HCT116 (cell line): ENCODE measurements around the gene PPP1R2C. TPM values are rescaled to one million over a fixed set of nuclear protein-coding genes. Genes with fewer than 3 reads are reported as not detected.

Experiments used
- ATAC-seq: fragments of 200-7000 bp; cut with Tn5 transposase; 2 replicates; pipeline ENCODE4 v1.9.1; 2020; ENCODE audit warnings: mild to moderate bottlenecking, moderate library complexity
- BruUV-seq: library from RNA; stranded (reverse); fragments of 400-500 nt; replicated peaks from 2 replicates; lab custom pipeline; 2021; lab: Mats Ljungman, UMichigan
- CTCF ChIA-PET: fragments of 300-600 bp; sonication (Branson Sonifier 250); formaldehyde crosslinking; loops from one replicate; lab custom pipeline; 2021; ENCODE audit warnings: antibody characterized with exemption; lab: Charles Lee
- POLR2A ChIA-PET: fragments of 300-600, 350-600 bp; sonication (Branson Sonifier 250); formaldehyde crosslinking; loops from one replicate; lab custom pipeline; 2021; ENCODE audit warnings: antibody characterized with exemption; lab: Charles Lee
- RAD21 ChIA-PET, 2 experiments: fragments of 300-600 bp; sonication (Branson Sonifier 250); formaldehyde crosslinking; loops; one replicate each; lab custom pipeline; 2023; ENCODE audit warnings: low total read pairs in 2 of 2; ENCODE audit not compliant: uncharacterized antibody in 2 of 2, unreplicated experiment in 2 of 2, low non-redundant PET in 1 of 2; lab: Charles Lee
- DNase-seq: peaks from one replicate; pipeline ENCODE4 v3.0.0-alpha.2; 2010; ENCODE audit warnings: low read depth, low spot score
- H2AFZ ChIP-seq: fragments of 200-600 bp; shearing (Covaris generic), sonication (generic); 2 replicates; pipeline ENCODE4 v1.6.1; 2017; ENCODE audit warnings: low read depth, mixed run types, mixed read lengths, antibody characterized with exemption, low read length; ENCODE audit not compliant: poor library complexity, severe bottlenecking
- H3K27ac ChIP-seq: 2 replicates; pipeline ENCODE4 v1.5.1; 2012; ENCODE audit warnings: low read depth, low read length
- H3K27me3 ChIP-seq: fragments of 200-600 bp; sonication (generic); 2 replicates; pipeline ENCODE4 v1.6.1; 2016; ENCODE audit warnings: mixed run types, low read length, mixed read lengths; ENCODE audit not compliant: insufficient read depth
- H3K36me3 ChIP-seq, 2 experiments: fragments of 200-500 bp in 1 of 2; fragments of 200-600 bp in 1 of 2; sonication (Bioruptor generic) in 1 of 2; sonication (generic) in 1 of 2; 2 replicates each; pipeline versions ENCODE4 v1.5.1 to v1.6.1; 2014 to 2016; ENCODE audit warnings: low read length in 2 of 2, inconsistent platforms in 1 of 2, mixed read lengths in 1 of 2, mixed run types in 1 of 2; ENCODE audit not compliant: insufficient read depth in 2 of 2, control insufficient read depth in 1 of 2
- H3K4me1 ChIP-seq, 2 experiments: fragments of 200-600 bp in 1 of 2; sonication (generic) in 1 of 2; 2 replicates each; pipeline versions ENCODE4 v1.5.1 to v1.6.1; 2012 to 2017; ENCODE audit warnings: low read length in 2 of 2, inconsistent platforms in 1 of 2, mild to moderate bottlenecking in 1 of 2, mixed read lengths in 1 of 2, mixed run types in 1 of 2, moderate library complexity in 1 of 2; ENCODE audit not compliant: insufficient read depth in 2 of 2, control insufficient read depth in 1 of 2
- H3K4me2 ChIP-seq: fragments of 200-600 bp; sonication (generic); 2 replicates; pipeline ENCODE4 v1.6.1; 2017; ENCODE audit warnings: mixed run types, low read length, mixed read lengths
- H3K4me3 ChIP-seq, 2 experiments: fragments of 200-600 bp in 1 of 2; sonication (generic) in 1 of 2; replicated peaks in 1 of 2; 2 replicates each; pipeline ENCODE4 v1.5.1; 2011 to 2016; ENCODE audit warnings: low read length in 2 of 2, control low read depth in 1 of 2, low read depth in 1 of 2, mild to moderate bottlenecking in 1 of 2, mixed read lengths in 1 of 2, mixed run types in 1 of 2
- H3K79me2 ChIP-seq: fragments of 200-600 bp; sonication (generic); 2 replicates; pipeline ENCODE4 v1.6.1; 2017; ENCODE audit warnings: mild to moderate bottlenecking, mixed run types, low read length, moderate library complexity, mixed read lengths; ENCODE audit not compliant: insufficient read depth
- H3K9ac ChIP-seq: fragments of 200-600 bp; sonication (generic); 2 replicates; pipeline ENCODE4 v1.6.1; 2016; ENCODE audit warnings: low read length, mixed read lengths
- H3K9me2 ChIP-seq: fragments of 200-600 bp; sonication (generic), shearing (Covaris generic); 2 replicates; pipeline ENCODE4 v1.6.1; 2017; ENCODE audit warnings: mixed run types, mild to moderate bottlenecking, moderate library complexity; ENCODE audit not compliant: insufficient read depth
- H3K9me3 ChIP-seq, 2 experiments: fragments of 200-500 bp in 1 of 2; fragments of 200-600 bp in 1 of 2; sonication (Bioruptor generic) in 1 of 2; sonication (generic) in 1 of 2; 2 replicates each; pipeline ENCODE4 v1.6.1; 2014 to 2017; ENCODE audit warnings: low read length in 2 of 2, mixed read lengths in 2 of 2, inconsistent platforms in 1 of 2, low read depth in 1 of 2, mild to moderate bottlenecking in 1 of 2, mixed run types in 1 of 2, moderate library complexity in 1 of 2; ENCODE audit not compliant: control insufficient read depth in 1 of 2, insufficient read depth in 1 of 2
- H4K20me1 ChIP-seq: fragments of 200-600 bp; sonication (generic), shearing (Covaris generic); 2 replicates; pipeline ENCODE4 v1.6.1; 2017; ENCODE audit warnings: mixed run types, mild to moderate bottlenecking, moderate library complexity; ENCODE audit not compliant: insufficient read depth
- CBX3 ChIP-seq: IDR thresholded peaks from 2 replicates; pipeline ENCODE4 v1.6.1; 2012; ENCODE audit warnings: low read depth
- EGR1 ChIP-seq: IDR thresholded peaks from 2 replicates; pipeline ENCODE4 v1.6.1; 2012; ENCODE audit warnings: low read depth
- ELF1 ChIP-seq: IDR thresholded peaks from 2 replicates; pipeline ENCODE4 v1.6.1; 2012; ENCODE audit warnings: low read depth, borderline replicate concordance
- EZH2phosphoT487 ChIP-seq: fragments of 200-600 bp; IDR thresholded peaks from 2 replicates; pipeline ENCODE4 v1.6.1; 2018; ENCODE audit warnings: antibody characterized with exemption, borderline replicate concordance
- FOSL1 ChIP-seq: IDR thresholded peaks from 2 replicates; pipeline ENCODE4 v1.6.1; 2012; ENCODE audit warnings: low read depth
- JUND ChIP-seq: IDR thresholded peaks from 2 replicates; pipeline ENCODE4 v1.6.1; 2012
- MAX ChIP-seq: IDR thresholded peaks from 2 replicates; pipeline ENCODE4 v1.6.1; 2012
- POLR2A ChIP-seq: IDR thresholded peaks from 2 replicates; pipeline ENCODE4 v1.7.0; 2011; ENCODE audit warnings: borderline replicate concordance; ENCODE audit not compliant: insufficient read depth, insufficient read length; ENCODE audit errors: extremely low read depth
- POLR2AphosphoS5 ChIP-seq: IDR thresholded peaks from 2 replicates; pipeline ENCODE4 v1.6.1; 2011; ENCODE audit warnings: mild to moderate bottlenecking, low read depth, low read length, moderate library complexity
- RAD21 ChIP-seq: IDR thresholded peaks from 2 replicates; pipeline ENCODE4 v1.6.1; 2012; ENCODE audit warnings: low read depth, mild to moderate bottlenecking
- REST ChIP-seq: IDR thresholded peaks from 2 replicates; pipeline ENCODE4 v1.6.1; 2012; ENCODE audit warnings: low read depth
- SIN3A ChIP-seq: IDR thresholded peaks from 2 replicates; pipeline ENCODE4 v1.6.1; 2012; ENCODE audit warnings: low read depth
- SRF ChIP-seq: IDR thresholded peaks from 2 replicates; pipeline ENCODE4 v1.6.1; 2012; ENCODE audit warnings: low read depth
- TCF7L2 ChIP-seq: IDR thresholded peaks from 2 replicates; pipeline ENCODE4 v1.7.0; 2011; ENCODE audit warnings: borderline replicate concordance, inconsistent platforms; ENCODE audit not compliant: insufficient read depth, insufficient read length; ENCODE audit errors: extremely low read depth
- YY1 ChIP-seq: IDR thresholded peaks from 2 replicates; pipeline ENCODE4 v1.6.1; 2011; ENCODE audit warnings: low read length, low read depth, moderate library complexity, mild to moderate bottlenecking; ENCODE audit not compliant: insufficient replicate concordance; ENCODE audit errors: extremely low read depth
- ZFX ChIP-seq: fragments of 450-650 bp; IDR thresholded peaks from 2 replicates; pipeline ENCODE4 v1.6.1; 2017
- ZNF274 ChIP-seq: fragments of 200-500 bp; sonication (Bioruptor generic); IDR thresholded peaks from 2 replicates; pipeline ENCODE4 v1.6.1; 2014; ENCODE audit warnings: mild to moderate bottlenecking, low read depth, low read length, inconsistent platforms
- intact Hi-C: fragments of 100-400 bp; cut with micrococcal nuclease; formaldehyde crosslinking; loops from 2 replicates; pipeline ENCODE4 v1.10.0; 2022
- total RNA-seq: library from RNA; stranded (reverse); gene quantifications from one replicate; pipeline ENCODE4 v1.2.1, GENCODE V29; 2021; ENCODE audit not compliant: unreplicated experiment
- TF ChIP-seq, protein P1 (sequence below): IDR thresholded peaks from 2 replicates; pipeline ENCODE4 v1.6.1; 2011; ENCODE audit warnings: mild to moderate bottlenecking, low read length, moderate library complexity; ENCODE audit not compliant: insufficient replicate concordance; ENCODE audit errors: extremely low read depth
- TF ChIP-seq, protein P2 (sequence below), 3 experiments: fragments of 200-600 bp in 1 of 3; sonication (generic) in 1 of 3; IDR thresholded peaks in 2 of 3; conservative IDR thresholded peaks in 1 of 3; 2 replicates each; pipeline ENCODE4 v1.5.1; 2012 to 2017; ENCODE audit warnings: low read depth in 2 of 3, low read length in 2 of 3, antibody characterized with exemption in 1 of 3, borderline replicate concordance in 1 of 3, control low read depth in 1 of 3, mild to moderate bottlenecking in 1 of 3, mixed read lengths in 1 of 3, mixed run types in 1 of 3, moderate library complexity in 1 of 3; ENCODE audit not compliant: insufficient read depth in 1 of 3

PPP1R2C gene
- total RNA-seq, 1 experiment from 2014 or later, result not detected

DNA sequence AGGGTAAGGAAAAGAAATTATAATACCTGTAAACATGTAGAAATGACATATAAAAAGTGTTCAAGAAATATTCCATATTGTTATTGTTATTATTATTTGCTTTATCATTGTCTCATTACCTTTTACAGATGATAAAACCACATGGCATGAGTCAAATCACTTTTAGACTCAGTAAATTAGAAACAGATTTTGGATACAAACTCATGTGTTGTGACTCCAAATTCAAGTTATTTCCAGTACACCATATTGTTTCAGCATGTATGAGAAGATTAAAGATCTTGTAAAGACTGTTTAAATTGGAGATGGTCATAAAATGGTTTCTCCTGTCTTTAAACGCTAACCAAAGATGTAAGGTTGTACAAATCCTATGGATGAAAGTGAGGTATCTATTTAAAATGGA lies 18.1 kb downstream of the PPP1R2C start:
- CTCF ChIA-PET, result no interaction called here
- no peaks in the 10 kb centered on the region for H3K9me2 ChIP-seq
- no peaks in the 10 kb centered on the region for H4K20me1 ChIP-seq
- POLR2A ChIA-PET, result no interaction called here
- no TSS peak for BruUV-seq
- no peaks in the 10 kb centered on the region for H3K9me3 ChIP-seq
- peaks cover 0 to 8% of the 10 kb centered on the region in 2 experiments; a peak in 2 of 4 replicates for H3K4me1 ChIP-seq
- DNase-seq, result no peak
- H3K79me2 ChIP-seq, result no peaks in the 10 kb centered on the region
- no peak overlapping the region for H2AFZ ChIP-seq
- H3K9ac ChIP-seq, result no peak overlapping the region
- TF ChIP-seq, protein P1, sequence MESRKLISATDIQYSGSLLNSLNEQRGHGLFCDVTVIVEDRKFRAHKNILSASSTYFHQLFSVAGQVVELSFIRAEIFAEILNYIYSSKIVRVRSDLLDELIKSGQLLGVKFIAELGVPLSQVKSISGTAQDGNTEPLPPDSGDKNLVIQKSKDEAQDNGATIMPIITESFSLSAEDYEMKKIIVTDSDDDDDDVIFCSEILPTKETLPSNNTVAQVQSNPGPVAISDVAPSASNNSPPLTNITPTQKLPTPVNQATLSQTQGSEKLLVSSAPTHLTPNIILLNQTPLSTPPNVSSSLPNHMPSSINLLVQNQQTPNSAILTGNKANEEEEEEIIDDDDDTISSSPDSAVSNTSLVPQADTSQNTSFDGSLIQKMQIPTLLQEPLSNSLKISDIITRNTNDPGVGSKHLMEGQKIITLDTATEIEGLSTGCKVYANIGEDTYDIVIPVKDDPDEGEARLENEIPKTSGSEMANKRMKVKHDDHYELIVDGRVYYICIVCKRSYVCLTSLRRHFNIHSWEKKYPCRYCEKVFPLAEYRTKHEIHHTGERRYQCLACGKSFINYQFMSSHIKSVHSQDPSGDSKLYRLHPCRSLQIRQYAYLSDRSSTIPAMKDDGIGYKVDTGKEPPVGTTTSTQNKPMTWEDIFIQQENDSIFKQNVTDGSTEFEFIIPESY, result no peak
- TF ChIP-seq ZNF274, result no peak
- TF ChIP-seq CBX3, result no peak
- TF ChIP-seq, protein P2, sequence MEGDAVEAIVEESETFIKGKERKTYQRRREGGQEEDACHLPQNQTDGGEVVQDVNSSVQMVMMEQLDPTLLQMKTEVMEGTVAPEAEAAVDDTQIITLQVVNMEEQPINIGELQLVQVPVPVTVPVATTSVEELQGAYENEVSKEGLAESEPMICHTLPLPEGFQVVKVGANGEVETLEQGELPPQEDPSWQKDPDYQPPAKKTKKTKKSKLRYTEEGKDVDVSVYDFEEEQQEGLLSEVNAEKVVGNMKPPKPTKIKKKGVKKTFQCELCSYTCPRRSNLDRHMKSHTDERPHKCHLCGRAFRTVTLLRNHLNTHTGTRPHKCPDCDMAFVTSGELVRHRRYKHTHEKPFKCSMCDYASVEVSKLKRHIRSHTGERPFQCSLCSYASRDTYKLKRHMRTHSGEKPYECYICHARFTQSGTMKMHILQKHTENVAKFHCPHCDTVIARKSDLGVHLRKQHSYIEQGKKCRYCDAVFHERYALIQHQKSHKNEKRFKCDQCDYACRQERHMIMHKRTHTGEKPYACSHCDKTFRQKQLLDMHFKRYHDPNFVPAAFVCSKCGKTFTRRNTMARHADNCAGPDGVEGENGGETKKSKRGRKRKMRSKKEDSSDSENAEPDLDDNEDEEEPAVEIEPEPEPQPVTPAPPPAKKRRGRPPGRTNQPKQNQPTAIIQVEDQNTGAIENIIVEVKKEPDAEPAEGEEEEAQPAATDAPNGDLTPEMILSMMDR (IDR thresholded peaks at IDR 0.05 in 2 of 3, conservative IDR thresholded peaks at IDR 0.05 in 1 of 3; ENCODE audit: borderline replicate concordance in 1 of 3, insufficient read depth in 1 of 3, low read depth in 2 of 3, low read length in 2 of 3), result no peak
- TF ChIP-seq REST, result no peak
- no peak for TF ChIP-seq JUND
- no peak for TF ChIP-seq TCF7L2
- no peak for TF ChIP-seq ZFX
- TF ChIP-seq POLR2A, result no peak
- no peak for TF ChIP-seq SRF
- TF ChIP-seq EGR1, result no peak
- TF ChIP-seq FOSL1, result no peak
- no peak for TF ChIP-seq YY1
- TF ChIP-seq ELF1, result no peak
- no peak for TF ChIP-seq EZH2phosphoT487
- no peak for TF ChIP-seq RAD21
- TF ChIP-seq POLR2AphosphoS5, result no peak
- TF ChIP-seq MAX, result no peak
- no peak for TF ChIP-seq SIN3A
- RAD21 ChIA-PET, result no interaction called here
- intact Hi-C loops, result no loop called here
- H3K4me2 ChIP-seq, result no peak overlapping the region
- ATAC-seq, result no peak
- no peak overlapping the region for H3K27ac ChIP-seq
- H3K27me3 ChIP-seq, result no peaks in the 10 kb centered on the region
- H3K36me3 ChIP-seq, result no peaks in the 10 kb centered on the region
- no peak overlapping the region for H3K4me3 ChIP-seq
